C4-2B (cell line): ENCODE measurements around the gene ZNF70.

Source experiments
- CTCF ChIP-seq: fragments of 450-650 bp; conservative IDR thresholded peaks from 2 replicates; pipeline ENCODE4 v1.5.1; 2017; ENCODE audit warnings: mild to moderate bottlenecking
- ZFX ChIP-seq: fragments of 450-650 bp; IDR thresholded peaks from 2 replicates; pipeline ENCODE4 v1.6.1; 2017

- TF ChIP-seq CTCF, result no peak
- peak; percentile 89; the same call in 1 of the 2 replicates for TF ChIP-seq ZFX
Measured at GRCh38 chr22:23786752-23787599, 36.1 kb upstream of the ZNF70 start, which contains the start of gene SMARCB1.
